ENCODE results near the gene RASA3.
"Not testable (repeated sequence)": the region's sequence is repeated elsewhere in the genome, so short reads cannot be mapped to it uniquely, and the experiment has no call there.

Gene RASA3

GRCh38 chr13:114155926-114156883 is 23.8 kb upstream of the RASA3 start:
- DNase-seq (ENCODE audit: low spot score): no peak

- DNase-seq (ENCODE audit: low spot score): no peak
These were observed 22.9 kb upstream of the RASA3 start for GRCh38 chr13:114155320-114155719.

- DNase-seq (ENCODE audit: low spot score): no peak
These were observed 22.1 kb upstream of the RASA3 start for GRCh38 chr13:114154476-114154875.

- no peak for DNase-seq (ENCODE audit: low spot score)
These were observed 21.2 kb upstream of the RASA3 start for GRCh38 chr13:114153485-114154080.

GRCh38 chr13:114152831-114153371 is 20.5 kb upstream of the RASA3 start:
- no peak for DNase-seq (ENCODE audit: low spot score)

GRCh38 chr13:114152285-114152645 is 19.8 kb upstream of the RASA3 start:
- no peak for DNase-seq (ENCODE audit: low spot score)

- peak; percentile 45 for DNase-seq (ENCODE audit: low spot score)
These were observed 19.3 kb upstream of the RASA3 start for GRCh38 chr13:114151565-114152284.

- DNase-seq (ENCODE audit: low spot score): no peak
These were observed 18.6 kb upstream of the RASA3 start for GRCh38 chr13:114151031-114151430.

GRCh38 chr13:114149774-114150740 is 17.6 kb upstream of the RASA3 start:
- DNase-seq (ENCODE audit: low spot score): no peak

GRCh38 chr13:114148886-114149285 is 16.5 kb upstream of the RASA3 start:
- DNase-seq (ENCODE audit: low spot score): not testable (repeated sequence)

- DNase-seq (ENCODE audit: low spot score): no peak
These were observed 16.1 kb upstream of the RASA3 start for GRCh38 chr13:114148521-114148855.

GRCh38 chr13:114147803-114148520 is 15.5 kb upstream of the RASA3 start:
- DNase-seq (ENCODE audit: low spot score): no peak

- no peak for DNase-seq (ENCODE audit: low spot score)
These were observed 14.2 kb upstream of the RASA3 start for GRCh38 chr13:114146629-114147028.

- no peak for DNase-seq (ENCODE audit: low spot score)
These were observed 13.8 kb upstream of the RASA3 start for GRCh38 chr13:114146173-114146572.

- no peak for DNase-seq (ENCODE audit: low spot score)
These were observed 13.3 kb upstream of the RASA3 start for GRCh38 chr13:114145722-114146121.

- DNase-seq (ENCODE audit: low spot score): no peak
These were observed 12.8 kb upstream of the RASA3 start for GRCh38 chr13:114145256-114145655.

GRCh38 chr13:114144606-114145244 is 12.3 kb upstream of the RASA3 start:
- DNase-seq (ENCODE audit: low spot score): no peak

- peak; percentile 53 for DNase-seq (ENCODE audit: low spot score)
These were observed 11.6 kb upstream of the RASA3 start for GRCh38 chr13:114143806-114144605.
